Neural cell (in vitro differentiated cells): ENCODE data around the gene ATG14. TPM values are rescaled to one million over a fixed set of nuclear protein-coding genes. Genes with fewer than 3 reads are reported as not detected.

ENCODE experiments used
- H2AFZ ChIP-seq: fragments of 200-600, 300-800 bp; sonication (generic), shearing (Covaris generic); 2 replicates; pipeline ENCODE4 v1.6.0; 2014; ENCODE audit warnings: low read depth, mild to moderate bottlenecking, antibody characterized with exemption, low read length, moderate library complexity
- H3F3A ChIP-seq: fragments of 200-600 bp; shearing (Covaris generic); 2 replicates; pipeline ENCODE4 v1.6.1; 2016; ENCODE audit warnings: mild to moderate bottlenecking, moderate library complexity, mixed read lengths, antibody characterized with exemption, low read length; ENCODE audit not compliant: insufficient read depth, poor library complexity, severe bottlenecking
- H3K27ac ChIP-seq: fragments of 200-600, 300-800 bp; sonication (generic), shearing (Covaris generic); 2 replicates; pipeline ENCODE4 v1.5.1; 2014; ENCODE audit warnings: mild to moderate bottlenecking, low read length, moderate library complexity
- H3K27me3 ChIP-seq: fragments of 300-800, 200-600 bp; sonication (generic), shearing (Covaris generic); 2 replicates; pipeline ENCODE4 v1.6.0; 2014; ENCODE audit warnings: mild to moderate bottlenecking, low read depth, low read length, moderate library complexity; ENCODE audit not compliant: insufficient read depth
- H3K36me3 ChIP-seq: fragments of 300-800, 200-600 bp; sonication (generic), shearing (Covaris generic); 2 replicates; pipeline ENCODE4 v1.5.1; 2014; ENCODE audit warnings: mild to moderate bottlenecking, antibody characterized with exemption, low read length, moderate library complexity; ENCODE audit not compliant: insufficient read depth
- H3K4me2 ChIP-seq: fragments of 300-800, 200-600 bp; sonication (generic), shearing (Covaris generic); 2 replicates; pipeline ENCODE4 v1.6.0; 2014; ENCODE audit warnings: mild to moderate bottlenecking, low read length
- H3K4me3 ChIP-seq: fragments of 300-800, 200-600 bp; sonication (generic), shearing (Covaris generic); 2 replicates; pipeline ENCODE4 v1.5.1; 2014; ENCODE audit warnings: mild to moderate bottlenecking, low read length, moderate library complexity
- H3K79me2 ChIP-seq: fragments of 200-600 bp; shearing (Covaris generic); replicated peaks from 2 replicates; pipeline ENCODE4 v1.6.0; 2014; ENCODE audit warnings: mild to moderate bottlenecking, low read length, moderate library complexity; ENCODE audit not compliant: insufficient read depth
- H3K9ac ChIP-seq: fragments of 300-800, 200-600 bp; sonication (generic), shearing (Covaris generic); 2 replicates; pipeline ENCODE4 v1.6.1; 2016; ENCODE audit warnings: mild to moderate bottlenecking, low read length, mixed read lengths
- H3K9me2 ChIP-seq: fragments of 200-600 bp; shearing (Covaris generic); 2 replicates; pipeline ENCODE4 v1.6.1; 2016; ENCODE audit warnings: mild to moderate bottlenecking, low read length, mixed read lengths; ENCODE audit not compliant: insufficient read depth
- H3K9me3 ChIP-seq: fragments of 200-600, 300-800 bp; sonication (generic), shearing (Covaris generic); 2 replicates; pipeline ENCODE4 v1.6.1; 2016; ENCODE audit warnings: mild to moderate bottlenecking, mixed run types, low read length, moderate library complexity, mixed read lengths
- H4K20me1 ChIP-seq: fragments of 200-600 bp; shearing (Covaris generic); 2 replicates; pipeline ENCODE4 v1.6.1; 2016; ENCODE audit warnings: mild to moderate bottlenecking, mixed run types; ENCODE audit not compliant: insufficient read depth
- CTCF ChIP-seq: fragments of 450-650 bp; IDR thresholded peaks from 2 replicates; pipeline ENCODE4 v1.5.1; 2014; ENCODE audit warnings: antibody characterized with exemption, mild to moderate bottlenecking, moderate library complexity; ENCODE audit not compliant: poor library complexity, severe bottlenecking
- EP300 ChIP-seq: fragments of 450-650 bp; conservative IDR thresholded peaks from 2 replicates; pipeline ENCODE4 v1.6.1; 2014; ENCODE audit warnings: antibody characterized with exemption, mild to moderate bottlenecking, moderate library complexity; ENCODE audit not compliant: poor library complexity, severe bottlenecking
- EZH2 ChIP-seq: fragments of 200-600, 300-800 bp; shearing (Covaris generic), sonication (generic); IDR thresholded peaks from 2 replicates; pipeline ENCODE4 v1.6.1; 2014; ENCODE audit warnings: antibody characterized with exemption, low read length, borderline replicate concordance, mild to moderate bottlenecking; ENCODE audit not compliant: insufficient read depth, poor library complexity, severe bottlenecking
- MXI1 ChIP-seq: fragments of 450-650 bp; conservative IDR thresholded peaks from 2 replicates; pipeline ENCODE4 v1.6.1; 2014; ENCODE audit warnings: antibody characterized with exemption, mild to moderate bottlenecking; ENCODE audit not compliant: poor library complexity, severe bottlenecking
- POLR2AphosphoS5 ChIP-seq: IDR thresholded peaks from 2 replicates; pipeline ENCODE4 v1.6.1; 2012
- RAD21 ChIP-seq: fragments of 450-650 bp; conservative IDR thresholded peaks from 2 replicates; pipeline ENCODE4 v1.6.1; 2014; ENCODE audit warnings: antibody characterized with exemption, mild to moderate bottlenecking, moderate library complexity
- REST ChIP-seq: IDR thresholded peaks from 2 replicates; pipeline ENCODE4 v1.6.1; 2012; ENCODE audit warnings: borderline replicate concordance
- SMC3 ChIP-seq: fragments of 450-650 bp; conservative IDR thresholded peaks from 2 replicates; pipeline ENCODE4 v1.6.1; 2014; ENCODE audit warnings: antibody characterized with exemption, mild to moderate bottlenecking, moderate library complexity; ENCODE audit not compliant: poor library complexity
- TAF1 ChIP-seq: IDR thresholded peaks from 2 replicates; pipeline ENCODE4 v1.6.1; 2012; ENCODE audit warnings: low read depth
- polyA plus RNA-seq: library from polyadenylated mRNA; depleted of rRNA; stranded (reverse); fragments of >200 nt; gene quantifications from 2 replicates; pipeline ENCODE4 v1.2.3, GENCODE V29; 2014

The ATG14 gene
- polyA plus RNA-seq, 1 donor from 2014 or later: 28.2 TPM

- H3K4me2 ChIP-seq: no peak overlapping the region
- H3F3A ChIP-seq: no peaks in the 10 kb centered on the region
- H3K36me3 ChIP-seq: no peaks in the 10 kb centered on the region
- no peaks in the 10 kb centered on the region for H3K9me3 ChIP-seq
- no peak overlapping the region for H2AFZ ChIP-seq
- peaks cover 8% of the 10 kb centered on the region for H3K79me2 ChIP-seq
- H4K20me1 ChIP-seq: no peaks in the 10 kb centered on the region
- no peak overlapping the region for H3K9ac ChIP-seq
- no peaks in the 10 kb centered on the region for H3K27me3 ChIP-seq
- H3K9me2 ChIP-seq: no peaks in the 10 kb centered on the region
- TF ChIP-seq EP300: no peak
- no peak overlapping the region for H3K27ac ChIP-seq
- H3K4me3 ChIP-seq: no peak overlapping the region
Measured at GRCh38 chr14:55318694-55319093, 92.9 kb downstream of the ATG14 start.

- no peaks in the 10 kb centered on the region for H3K9me3 ChIP-seq
- TF ChIP-seq EZH2 (no peak), CTCF (no peak), TAF1 (no peak)
- H3K27me3 ChIP-seq: no peaks in the 10 kb centered on the region
- no peak overlapping the region for H3K4me3 ChIP-seq
- H3K9me2 ChIP-seq: no peaks in the 10 kb centered on the region
- no peaks in the 10 kb centered on the region for H3F3A ChIP-seq
- H2AFZ ChIP-seq: no peak overlapping the region
- H3K27ac ChIP-seq: no peak overlapping the region
- H3K9ac ChIP-seq: no peak overlapping the region
- peaks cover 8% of the 10 kb centered on the region for H3K79me2 ChIP-seq
- H4K20me1 ChIP-seq: no peaks in the 10 kb centered on the region
- H3K4me2 ChIP-seq: no peak overlapping the region
- H3K36me3 ChIP-seq: no peaks in the 10 kb centered on the region
Measured at GRCh38 chr14:55317542-55318306, 93.9 kb downstream of the ATG14 start.

- H3F3A ChIP-seq: no peaks in the 10 kb centered on the region
- peaks cover 8% of the 10 kb centered on the region for H3K79me2 ChIP-seq
- no peaks in the 10 kb centered on the region for H3K9me2 ChIP-seq
- H3K27ac ChIP-seq: no peak overlapping the region
- H2AFZ ChIP-seq: no peak overlapping the region
- H3K36me3 ChIP-seq: no peaks in the 10 kb centered on the region
- peaks cover 4% of the 10 kb centered on the region for H3K9me3 ChIP-seq
- TF ChIP-seq CTCF (no peak), SMC3 (no peak), MXI1 (no peak), POLR2AphosphoS5 (no peak), EP300 (no peak), EZH2 (no peak), RAD21 (no peak), REST (no peak), TAF1 (no peak)
- H3K4me3 ChIP-seq: no peak overlapping the region
- no peaks in the 10 kb centered on the region for H3K27me3 ChIP-seq
- H3K9ac ChIP-seq: no peak overlapping the region
- no peak overlapping the region for H3K4me2 ChIP-seq
- no peaks in the 10 kb centered on the region for H4K20me1 ChIP-seq
Measured at GRCh38 chr14:55316564-55316963, 95.1 kb downstream of the ATG14 start.
